Colon (tissue), 2 donors: ENCODE measurements around the gene PPIH.
"Not testable (repeated sequence)": the region's sequence is repeated elsewhere in the genome, so short reads cannot be mapped to it uniquely, and the experiment has no call there.

Experiments used
- FAIRE-seq: peaks from 2 replicates; lab custom pipeline; 2012; peaks lifted over from hg19 to GRCh38; lab: Jason Lieb, UNC
- donor health status: control.
- donor health status: control.

Gene PPIH

GRCh38 chr1:42657981-42658876, at the start of gene PPIH:
PPIH (plus strand) TSS chr1:42658423; CDS start chr1:42658447, 24 bp downstream.
- no peak for FAIRE-seq

DNA sequence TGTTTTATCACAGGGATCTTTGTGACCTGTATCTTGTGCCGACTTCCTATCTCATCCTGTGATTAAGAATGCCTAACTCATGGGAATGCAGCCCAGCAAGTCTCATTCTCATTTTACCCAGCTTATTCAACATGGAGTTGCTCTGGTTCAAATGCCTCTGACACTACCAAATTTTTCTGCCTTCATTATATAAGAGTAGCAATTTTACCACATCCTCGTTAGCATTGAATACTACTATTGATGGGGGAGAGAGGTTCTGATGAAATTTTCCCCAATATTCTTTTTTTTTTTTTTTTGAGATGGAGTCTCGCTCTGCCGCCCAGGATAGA, 44.5 kb upstream of the PPIH start:
- no peak for FAIRE-seq

DNA sequence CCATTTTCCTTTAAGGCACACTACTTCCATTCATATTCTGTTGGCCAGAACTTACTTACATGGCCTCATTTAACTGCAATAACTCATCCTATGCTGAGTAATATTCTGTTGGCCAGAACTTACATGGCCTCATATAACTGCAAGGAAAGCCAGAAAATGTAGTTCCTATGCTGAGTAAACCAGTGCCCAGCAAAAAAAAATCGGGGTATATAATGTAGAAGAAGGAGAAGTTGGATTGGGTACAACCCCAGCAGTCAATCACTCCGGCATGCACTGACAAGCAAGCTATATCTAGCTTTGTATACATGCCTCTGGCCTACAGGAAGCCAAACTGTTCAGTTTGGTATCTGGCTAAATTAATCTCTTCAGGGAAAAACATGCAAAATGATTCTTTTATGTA, 39.4 kb upstream of the PPIH start:
- FAIRE-seq = no peak

GRCh38 chr1:42620307-42620706, 37.9 kb upstream of the PPIH start:
- no peak for FAIRE-seq

DNA sequence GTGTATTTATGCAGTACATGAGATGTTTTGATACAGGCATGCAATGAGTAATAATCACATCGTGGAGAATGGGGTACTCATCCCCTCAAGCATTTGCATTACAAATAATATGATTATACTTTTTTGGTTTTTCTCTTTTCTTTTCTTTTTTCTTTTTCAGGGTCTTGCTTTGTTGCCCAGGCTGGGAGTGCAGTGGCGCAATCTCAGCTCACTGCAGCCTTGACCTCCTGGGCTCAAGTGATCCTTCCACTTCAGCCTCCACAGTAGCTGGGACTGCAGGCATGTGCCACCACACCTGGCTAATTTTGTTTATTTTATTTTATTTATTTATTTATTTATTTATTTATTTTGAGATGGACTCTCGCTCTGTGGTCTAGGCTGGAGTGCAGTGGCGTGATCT, 37.0 kb upstream of the PPIH start:
- not testable (repeated sequence) for FAIRE-seq

DNA sequence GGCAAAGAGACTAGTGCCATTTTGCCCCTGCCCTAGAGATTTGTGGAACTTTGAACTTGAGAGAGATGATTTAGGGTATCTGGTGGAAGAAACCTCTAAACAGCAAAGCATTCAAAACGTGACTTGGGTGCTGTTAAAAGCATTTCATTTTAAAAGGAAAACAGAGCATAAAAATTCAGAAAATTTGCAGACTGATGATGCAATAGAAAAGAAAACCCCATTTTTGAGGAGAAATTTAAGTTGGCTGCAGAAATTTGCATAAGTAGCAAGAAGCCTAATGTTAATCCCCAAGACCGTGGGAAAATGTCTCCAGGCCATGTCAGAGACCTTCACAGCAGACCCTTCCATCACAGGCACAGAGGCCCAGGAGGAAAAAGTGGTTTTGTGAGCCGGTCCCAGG, 31.0 kb upstream of the PPIH start:
- not testable (repeated sequence) for FAIRE-seq

DNA sequence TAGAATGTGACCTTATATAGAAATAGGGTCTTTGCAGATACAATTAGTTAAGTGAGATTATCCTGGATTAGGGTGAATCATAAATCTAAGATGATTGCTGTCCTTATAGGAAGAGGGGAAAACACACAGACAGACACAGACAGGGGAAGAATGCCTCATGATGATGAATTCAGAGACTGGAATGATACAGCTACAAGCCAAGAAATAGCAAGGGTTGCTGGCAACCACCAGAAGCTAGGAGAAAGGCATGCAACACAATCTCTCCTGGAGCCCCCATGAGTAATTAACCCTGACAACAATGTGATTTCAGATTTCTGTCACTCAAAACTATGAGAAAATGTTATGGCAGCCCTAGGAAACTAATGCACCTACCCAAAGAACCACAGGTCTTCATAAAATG, 19.1 kb upstream of the PPIH start:
- no peak for FAIRE-seq

GRCh38 chr1:42646056-42646455, 12.2 kb upstream of the PPIH start:
- no peak for FAIRE-seq

DNA sequence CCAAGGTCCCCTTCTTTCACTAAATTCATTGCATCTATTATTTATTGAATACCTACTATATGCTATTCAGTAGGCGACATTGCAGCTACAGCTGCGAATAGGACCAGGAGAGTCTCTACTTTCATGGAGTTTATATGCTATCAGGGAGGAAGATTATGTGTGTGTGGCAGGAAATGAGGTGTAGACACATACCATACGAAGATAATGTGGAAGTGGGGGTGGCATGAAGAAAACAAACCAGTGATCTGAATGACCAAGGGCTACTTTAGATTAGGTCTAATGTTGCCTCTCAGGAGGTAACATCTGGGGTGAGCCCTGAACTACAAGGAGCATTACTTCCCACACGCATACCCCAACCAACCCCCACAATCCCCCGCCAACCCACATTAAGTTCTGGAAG, 1.0 kb upstream of the PPIH start:
- no peak for FAIRE-seq

- no peak for FAIRE-seq
Measured at GRCh38 chr1:42658877-42659337, 684 bp downstream of the PPIH start.

DNA sequence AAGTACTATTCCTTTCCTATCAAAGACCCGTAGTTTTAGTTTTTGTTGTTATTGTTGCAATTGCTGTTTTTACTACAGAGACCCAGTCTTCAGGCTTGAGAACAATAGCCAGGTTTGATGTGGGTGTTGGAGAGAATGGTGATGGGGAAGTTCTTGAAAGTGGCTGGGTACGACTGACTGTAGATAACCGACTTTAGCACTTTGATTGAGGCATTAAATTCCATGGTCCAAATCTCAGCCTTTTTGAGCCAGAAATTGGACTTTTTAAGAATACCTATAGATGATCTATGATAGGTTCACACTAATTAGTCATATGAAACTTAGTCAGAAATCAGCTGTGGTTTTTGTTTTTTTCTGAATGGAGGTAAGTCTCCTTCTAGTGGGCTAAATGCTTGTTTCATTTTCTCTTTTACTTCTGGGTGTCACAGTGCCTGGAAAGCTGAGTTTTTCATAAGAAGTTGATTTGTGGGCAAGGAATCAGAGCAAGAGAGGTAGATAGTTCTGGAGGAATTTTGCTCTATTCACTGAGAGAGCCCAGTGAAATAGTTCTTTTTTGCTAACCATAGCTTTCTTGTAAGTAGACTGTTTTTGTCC, 2.8 kb downstream of the PPIH start:
- FAIRE-seq = no peak

- no peak for FAIRE-seq
Measured at GRCh38 chr1:42669936-42670335, 11.7 kb downstream of the PPIH start.

- FAIRE-seq = no peak
Measured at GRCh38 chr1:42670425-42670824, 12.2 kb downstream of the PPIH start.

- FAIRE-seq = no peak
Measured at GRCh38 chr1:42674214-42674613, 16.0 kb downstream of the PPIH start.

DNA sequence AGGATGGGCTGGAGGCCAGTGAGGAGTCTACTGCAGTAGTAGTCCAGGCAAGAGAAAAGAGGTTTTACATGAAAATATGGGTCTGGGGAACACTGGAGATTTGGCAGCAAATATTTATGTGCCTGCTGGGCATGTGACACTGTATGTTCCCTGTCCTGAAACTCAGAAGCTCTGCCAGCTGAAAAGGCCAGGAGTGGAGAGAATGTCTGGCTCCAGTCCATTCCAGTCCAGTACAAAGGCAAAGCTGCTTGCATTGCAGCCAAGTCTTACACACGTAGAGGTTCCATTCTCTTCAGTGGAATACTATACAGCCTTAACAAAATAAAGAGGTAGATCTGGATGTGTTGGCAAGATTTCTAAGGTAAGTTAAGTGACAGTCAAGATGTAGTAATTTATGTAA, 16.5 kb downstream of the PPIH start:
- FAIRE-seq = no peak

DNA sequence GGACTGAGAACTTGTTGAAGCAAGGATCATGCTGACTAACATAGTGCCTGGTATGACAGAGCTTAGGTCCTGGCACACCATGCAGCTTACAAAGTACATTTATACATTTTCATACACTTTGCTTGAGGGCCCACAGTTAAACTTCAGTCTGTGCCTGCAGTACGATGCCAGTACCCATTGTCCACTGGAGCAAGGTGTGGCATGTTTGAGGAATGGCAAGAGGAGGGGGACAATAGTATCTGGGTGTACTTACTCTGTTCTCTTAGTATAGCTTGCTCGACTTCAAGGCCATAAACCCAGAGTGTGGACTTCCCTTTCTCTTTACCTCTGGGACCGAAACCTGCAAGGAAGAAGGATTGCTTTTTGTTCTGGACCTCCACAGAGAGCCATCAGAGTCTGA, 17.2 kb downstream of the PPIH start:
- no peak for FAIRE-seq

GRCh38 chr1:42676534-42677087, 18.4 kb downstream of the PPIH start:
- no peak for FAIRE-seq

GRCh38 chr1:42679364-42679983, 21.3 kb downstream of the PPIH start:
- no peak for FAIRE-seq

DNA sequence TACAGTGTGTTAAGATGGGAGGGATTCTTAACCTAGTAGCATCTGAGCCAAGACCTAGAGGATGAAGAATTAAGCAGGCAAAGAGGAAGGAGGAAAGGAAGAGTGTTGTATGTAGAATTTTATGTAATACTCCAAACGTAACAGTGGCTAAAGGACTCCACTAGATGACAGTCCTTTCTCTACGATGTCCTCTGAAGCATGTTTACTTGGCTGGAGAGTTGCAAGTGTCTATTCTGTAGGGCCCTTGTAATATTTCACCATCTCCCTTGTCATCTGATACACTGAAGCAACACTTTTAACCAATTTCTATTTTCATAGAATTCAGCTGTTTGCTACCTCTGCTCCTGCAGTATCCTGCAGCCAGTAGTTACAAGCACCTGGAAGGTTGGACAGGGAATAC, 21.8 kb downstream of the PPIH start:
- no peak for FAIRE-seq

DNA sequence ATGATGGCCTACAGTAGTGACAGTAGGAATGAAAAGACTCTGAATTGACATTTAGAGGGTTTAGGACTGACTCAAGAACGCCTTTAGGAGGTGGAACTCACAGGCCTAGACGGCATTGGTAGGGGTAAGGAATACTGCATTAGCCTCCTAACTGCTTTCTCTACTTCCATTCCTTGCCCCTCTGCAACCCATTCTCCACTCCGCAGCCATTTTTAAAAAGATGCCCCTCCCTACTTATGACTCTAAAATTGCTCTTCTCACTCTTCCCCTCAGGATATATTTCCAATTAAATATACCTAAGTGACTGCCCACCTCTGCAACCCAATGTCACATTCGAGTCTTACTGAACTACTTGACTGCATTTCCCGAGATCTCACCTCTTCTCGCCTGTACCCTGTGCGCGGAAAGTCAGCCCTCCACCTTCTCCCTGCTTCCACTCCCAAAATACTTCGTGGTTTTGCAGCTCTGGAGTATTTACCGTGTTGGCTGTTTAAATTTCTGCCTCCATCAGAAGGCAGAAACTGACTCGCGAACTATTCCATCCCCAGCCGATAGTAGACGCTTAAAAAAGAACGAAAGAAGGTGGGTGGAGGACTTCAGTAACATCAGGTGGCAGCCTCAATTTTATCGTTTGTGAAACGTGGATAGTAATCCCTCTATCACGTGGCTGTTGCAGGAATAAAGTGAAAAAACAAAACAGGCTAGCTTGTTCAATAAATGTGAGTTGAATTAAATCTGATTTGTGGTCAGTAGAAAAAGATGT, 22.9 kb downstream of the PPIH start:
- FAIRE-seq = no peak

DNA sequence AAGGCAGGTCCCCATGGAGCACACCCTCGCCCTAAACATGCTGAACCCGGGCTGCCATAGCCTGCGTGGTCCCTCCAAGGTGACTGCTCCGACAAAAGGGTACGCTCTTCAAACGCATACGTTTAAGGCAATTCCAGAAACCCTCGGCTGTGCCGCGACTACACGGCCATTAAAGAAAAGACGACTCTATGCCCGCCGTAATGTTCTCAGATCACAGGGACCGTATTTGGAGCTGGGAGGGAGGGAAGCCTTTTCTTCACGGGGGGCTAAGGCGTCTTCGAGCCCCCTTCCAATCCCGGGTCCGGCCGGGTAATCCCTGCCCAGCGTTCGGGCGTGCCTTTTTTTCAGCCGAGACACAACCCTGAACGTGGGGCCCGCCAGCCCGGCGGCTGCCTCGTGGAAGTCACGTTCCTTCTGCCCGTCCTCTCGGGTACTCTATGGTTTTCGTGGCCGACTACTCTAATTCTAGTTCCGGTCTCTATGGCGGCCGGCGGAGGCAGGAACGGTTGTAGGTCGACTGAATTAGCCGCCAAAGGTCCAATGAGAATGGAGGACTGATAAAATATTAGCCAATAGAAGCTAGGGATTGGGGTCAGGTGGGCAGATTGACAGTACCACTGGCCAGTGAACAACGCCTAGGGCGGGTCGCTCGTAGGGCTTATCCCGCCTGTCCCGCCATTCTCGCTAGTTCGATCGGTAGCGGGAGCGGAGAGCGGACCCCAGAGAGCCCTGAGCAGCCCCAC, 23.7 kb downstream of the PPIH start, which contains the start of gene YBX1:
Gene YBX1, plus strand, starts transcription at position 678 of the 743 bp plus-strand sequence. CDS start 148 bp downstream, outside the sequence.
- no peak for FAIRE-seq

DNA sequence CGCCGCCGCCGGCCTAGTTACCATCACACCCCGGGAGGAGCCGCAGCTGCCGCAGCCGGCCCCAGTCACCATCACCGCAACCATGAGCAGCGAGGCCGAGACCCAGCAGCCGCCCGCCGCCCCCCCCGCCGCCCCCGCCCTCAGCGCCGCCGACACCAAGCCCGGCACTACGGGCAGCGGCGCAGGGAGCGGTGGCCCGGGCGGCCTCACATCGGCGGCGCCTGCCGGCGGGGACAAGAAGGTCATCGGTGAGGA, 24.2 kb downstream of the PPIH start:
- FAIRE-seq = not testable (repeated sequence)
